Measurements from ENCODE around the gene SLC9A3.
A peak's percentile ranks its signal among the peaks of the same experiment; 100 is the strongest.

SLC9A3 gene

DNA sequence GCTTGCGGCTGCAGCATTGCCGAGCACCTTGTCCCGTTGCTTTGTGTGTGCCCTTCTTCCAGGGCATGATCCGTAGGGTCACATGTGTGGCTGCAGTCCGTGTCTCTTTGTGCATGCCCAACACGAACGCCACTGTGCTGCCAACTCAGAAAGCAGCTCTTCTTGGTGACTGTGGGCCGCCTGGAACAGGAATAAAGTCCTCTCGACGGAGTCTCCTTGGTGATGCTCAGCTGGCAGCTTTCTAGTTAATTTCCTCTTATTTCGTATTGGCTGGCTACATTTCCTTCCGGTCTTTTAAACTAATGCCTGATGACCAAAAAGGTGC, 75.5 kb downstream of the SLC9A3 start:
- TF ChIP-seq, protein P1, sequence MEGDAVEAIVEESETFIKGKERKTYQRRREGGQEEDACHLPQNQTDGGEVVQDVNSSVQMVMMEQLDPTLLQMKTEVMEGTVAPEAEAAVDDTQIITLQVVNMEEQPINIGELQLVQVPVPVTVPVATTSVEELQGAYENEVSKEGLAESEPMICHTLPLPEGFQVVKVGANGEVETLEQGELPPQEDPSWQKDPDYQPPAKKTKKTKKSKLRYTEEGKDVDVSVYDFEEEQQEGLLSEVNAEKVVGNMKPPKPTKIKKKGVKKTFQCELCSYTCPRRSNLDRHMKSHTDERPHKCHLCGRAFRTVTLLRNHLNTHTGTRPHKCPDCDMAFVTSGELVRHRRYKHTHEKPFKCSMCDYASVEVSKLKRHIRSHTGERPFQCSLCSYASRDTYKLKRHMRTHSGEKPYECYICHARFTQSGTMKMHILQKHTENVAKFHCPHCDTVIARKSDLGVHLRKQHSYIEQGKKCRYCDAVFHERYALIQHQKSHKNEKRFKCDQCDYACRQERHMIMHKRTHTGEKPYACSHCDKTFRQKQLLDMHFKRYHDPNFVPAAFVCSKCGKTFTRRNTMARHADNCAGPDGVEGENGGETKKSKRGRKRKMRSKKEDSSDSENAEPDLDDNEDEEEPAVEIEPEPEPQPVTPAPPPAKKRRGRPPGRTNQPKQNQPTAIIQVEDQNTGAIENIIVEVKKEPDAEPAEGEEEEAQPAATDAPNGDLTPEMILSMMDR (IDR thresholded peaks at IDR 0.05; ENCODE audit: low read depth, low read length): no peak
- DNase-seq (ENCODE audit: low read depth in 2 of 2): no peak
- H3K4me3 ChIP-seq (replicated peaks in 1 of 2; ENCODE audit: low read depth in 2 of 2, low read length in 2 of 2): no peak overlapping the region

GRCh38 chr5:448061-448765, 76.0 kb downstream of the SLC9A3 start:
- H3K4me3 ChIP-seq (replicated peaks in 1 of 2; ENCODE audit: low read depth in 2 of 2, low read length in 2 of 2): no peak overlapping the region
- TF ChIP-seq, protein P1 (IDR thresholded peaks at IDR 0.05; ENCODE audit: low read depth, low read length): no peak
- no peak for DNase-seq (ENCODE audit: low read depth in 2 of 2)

GRCh38 chr5:447501-447900, 76.7 kb downstream of the SLC9A3 start:
- TF ChIP-seq, protein P1 (IDR thresholded peaks at IDR 0.05; ENCODE audit: low read depth, low read length): no peak
- no peak overlapping the region for H3K4me3 ChIP-seq (replicated peaks in 1 of 2; ENCODE audit: low read depth in 2 of 2, low read length in 2 of 2)
- DNase-seq (ENCODE audit: low read depth in 2 of 2): no peak

DNA sequence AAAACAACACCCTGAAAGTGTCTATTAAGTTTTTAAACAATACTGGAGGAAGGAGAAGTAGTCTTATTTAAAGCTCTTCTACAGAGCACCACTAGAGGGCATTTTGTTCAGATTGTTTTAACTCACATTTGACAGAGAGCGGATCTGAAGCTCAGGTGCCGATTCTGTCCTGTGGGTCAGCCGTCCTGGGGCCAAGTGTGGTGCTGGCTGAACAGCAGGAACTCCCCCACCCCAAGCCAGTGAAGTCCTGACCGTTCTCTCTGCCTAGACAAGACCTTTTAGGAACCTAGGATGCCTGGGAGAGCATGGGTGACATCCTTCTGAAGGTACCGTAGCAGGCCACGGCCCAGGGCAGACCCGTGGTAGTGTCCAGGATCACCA, 77.4 kb downstream of the SLC9A3 start:
- TF ChIP-seq, protein P1 (IDR thresholded peaks at IDR 0.05; ENCODE audit: low read depth, low read length): peak; percentile 48
- DNase-seq (ENCODE audit: low read depth in 2 of 2): peak; percentile 61 to 63
- H3K4me3 ChIP-seq (replicated peaks in 1 of 2; ENCODE audit: low read depth in 2 of 2, low read length in 2 of 2): no peak overlapping the region

DNA sequence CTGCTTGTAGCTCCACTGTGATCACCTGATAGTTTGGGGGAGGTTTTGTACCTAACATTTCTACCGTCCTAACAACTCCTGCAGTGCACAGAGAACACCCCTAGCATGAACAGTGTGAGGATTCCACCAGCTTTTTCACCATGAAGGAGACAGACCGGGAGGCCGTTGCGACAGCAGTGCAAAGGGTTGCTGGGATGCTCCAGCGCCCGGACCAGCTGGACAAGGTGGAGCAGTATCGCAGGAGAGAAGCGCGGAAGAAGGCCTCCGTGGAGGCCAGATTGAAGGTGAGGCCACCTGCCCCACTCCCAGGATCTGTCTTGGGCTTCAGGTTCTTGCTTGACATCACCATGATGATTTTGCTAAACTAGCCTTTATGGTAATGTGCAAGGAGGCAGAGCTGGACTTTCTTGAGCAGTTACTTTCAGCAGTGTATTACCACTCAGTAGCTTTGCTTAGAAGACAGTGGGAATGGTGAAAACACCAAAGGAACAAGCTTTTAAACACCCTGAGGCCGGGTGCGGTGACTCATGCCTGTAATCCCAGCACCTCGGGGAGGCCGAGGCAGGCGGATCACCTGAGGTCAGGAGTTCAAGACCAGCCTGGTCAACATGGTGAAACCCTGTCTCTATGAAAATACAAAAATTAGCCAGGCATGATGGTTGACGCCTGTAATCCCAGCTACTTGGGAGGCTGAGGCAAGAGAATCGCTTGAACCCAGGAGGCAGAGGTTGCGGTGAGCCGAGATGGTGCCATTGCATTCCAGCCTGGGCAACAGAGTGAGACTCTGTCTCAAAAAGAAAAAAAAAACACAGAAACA, 78.0 kb downstream of the SLC9A3 start:
- TF ChIP-seq, protein P1 (IDR thresholded peaks at IDR 0.05; ENCODE audit: low read depth, low read length): no peak
- no peak overlapping the region for H3K4me3 ChIP-seq (replicated peaks in 1 of 2; ENCODE audit: low read depth in 2 of 2, low read length in 2 of 2)
- no peak for DNase-seq (ENCODE audit: low read depth in 2 of 2)

GRCh38 chr5:445591-445990, 78.7 kb downstream of the SLC9A3 start:
- TF ChIP-seq, protein P1 (IDR thresholded peaks at IDR 0.05; ENCODE audit: low read depth, low read length): no peak
- no peak for DNase-seq (ENCODE audit: low read depth in 2 of 2)
- H3K4me3 ChIP-seq (replicated peaks in 1 of 2; ENCODE audit: low read depth in 2 of 2, low read length in 2 of 2): no peak overlapping the region
